Left ventricle myocardium inferior (tissue), 1 donor: ENCODE measurements around the gene PACS1. TPM values are rescaled to one million over a fixed set of nuclear protein-coding genes. Genes with fewer than 3 reads are reported as not detected.
"Not testable (repeated sequence)": the region's sequence is repeated elsewhere in the genome, so short reads cannot be mapped to it uniquely, and the experiment has no call there.

Experiments
- DNase-seq: peaks from one replicate; pipeline ENCODE4 v3.0.0-alpha.2; 2020
- H3K27ac ChIP-seq: fragments of 200-600 bp; replicated peaks from 2 replicates; pipeline ENCODE4 v1.8.0; 2021
- H3K27me3 ChIP-seq: fragments of 200-600 bp; 2 replicates; pipeline ENCODE4 v1.8.0; 2021; ENCODE audit warnings: low read depth
- H3K36me3 ChIP-seq: fragments of 200-600 bp; 2 replicates; pipeline ENCODE4 v1.8.0; 2021
- H3K4me1 ChIP-seq: fragments of 200-600 bp; 2 replicates; pipeline ENCODE4 v1.8.0; 2021
- H3K4me3 ChIP-seq: fragments of 200-600 bp; 2 replicates; pipeline ENCODE4 v1.8.0; 2021; ENCODE audit warnings: mild to moderate bottlenecking, moderate library complexity
- H3K9me3 ChIP-seq: fragments of 200-600 bp; replicated peaks from 2 replicates; pipeline ENCODE4 v1.8.0; 2021
- CTCF ChIP-seq: fragments of 200-600 bp; IDR thresholded peaks from 2 replicates; pipeline ENCODE4 v1.8.0; 2021; ENCODE audit warnings: antibody characterized with exemption, mild to moderate bottlenecking, borderline replicate concordance
- intact Hi-C: fragments of 100-400 bp; cut with micrococcal nuclease; formaldehyde crosslinking; loops from one replicate; pipeline ENCODE4 v1.11.0; 2022
- total RNA-seq: library from RNA; stranded (reverse); fragmentation: NEBNext Ultra II Directional; extraction: Animal tissue kit (Norgen Biotek cat#: 25700); gene quantifications from one replicate; pipeline ENCODE4 v1.2.1, GENCODE V29; 2021
- donor health status: DM: no; HTN: yes; CAD: no; lungs with severe emphysema.

The PACS1 gene
- total RNA-seq, 1 donor from 2014 or later = 54.9 TPM

DNA sequence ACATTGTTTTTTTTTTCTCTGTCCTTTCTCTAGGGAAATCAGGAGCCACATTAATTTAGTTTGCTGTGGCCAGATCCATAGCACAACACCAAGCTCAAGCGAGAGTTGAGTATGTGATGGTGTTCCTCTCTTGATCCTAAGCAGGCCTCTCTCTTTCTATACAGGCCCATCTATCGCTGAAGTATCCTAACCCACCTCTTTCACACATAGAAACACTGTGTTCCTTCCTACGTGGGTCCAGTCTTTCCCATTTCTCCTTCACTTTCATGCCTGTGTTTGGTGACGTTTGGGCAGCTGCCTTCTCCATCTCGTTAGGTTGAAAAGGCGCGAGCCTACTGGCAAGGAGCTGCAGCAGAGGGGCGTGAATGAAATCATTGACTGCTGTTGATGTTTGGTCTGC is 2.4 kb downstream of the PACS1 start:
- no peaks in the 10 kb centered on the region for H3K9me3 ChIP-seq
- no peak for TF ChIP-seq CTCF
- no peak overlapping the region for H3K4me3 ChIP-seq
- no peak for DNase-seq
- intact Hi-C loops = no loop called here
- peaks cover 56% of the 10 kb centered on the region for H3K4me1 ChIP-seq
- peak overlapping the region; percentile 94 for H3K27ac ChIP-seq
- no peaks in the 10 kb centered on the region for H3K27me3 ChIP-seq
- peaks cover 34% of the 10 kb centered on the region for H3K36me3 ChIP-seq

- no peak for TF ChIP-seq CTCF
- peaks cover 45% of the 10 kb centered on the region for H3K4me1 ChIP-seq
- DNase-seq = no peak
- intact Hi-C loops = no loop called here
- H3K27ac ChIP-seq = no peak overlapping the region
- H3K27me3 ChIP-seq = no peaks in the 10 kb centered on the region
- peaks cover 23% of the 10 kb centered on the region for H3K36me3 ChIP-seq
- no peaks in the 10 kb centered on the region for H3K9me3 ChIP-seq
- H3K4me3 ChIP-seq = no peak overlapping the region
These were observed 3.6 kb downstream of the PACS1 start for GRCh38 chr11:66073669-66074068.

- H3K27me3 ChIP-seq = no peaks in the 10 kb centered on the region
- TF ChIP-seq CTCF = no peak
- H3K4me1 ChIP-seq = peaks cover 41% of the 10 kb centered on the region
- H3K36me3 ChIP-seq = peaks cover 26% of the 10 kb centered on the region
- no peak overlapping the region for H3K4me3 ChIP-seq
- no peak for DNase-seq
- H3K9me3 ChIP-seq = no peaks in the 10 kb centered on the region
- intact Hi-C loops = no loop called here
- no peak overlapping the region for H3K27ac ChIP-seq
These were observed 5.2 kb downstream of the PACS1 start for GRCh38 chr11:66075273-66075672.

GRCh38 chr11:66076561-66076960 is 6.5 kb downstream of the PACS1 start:
- Histone ChIP-seq H3K9me3 (no peaks in the 10 kb centered on the region), H3K4me1 (peaks cover 41% of the 10 kb centered on the region), H3K27ac (peak overlapping the region; percentile 42), H3K27me3 (no peaks in the 10 kb centered on the region), H3K4me3 (no peak overlapping the region), H3K36me3 (peaks cover 26% of the 10 kb centered on the region)
- no peak for TF ChIP-seq CTCF
- DNase-seq = no peak
- intact Hi-C loops = no loop called here

DNA sequence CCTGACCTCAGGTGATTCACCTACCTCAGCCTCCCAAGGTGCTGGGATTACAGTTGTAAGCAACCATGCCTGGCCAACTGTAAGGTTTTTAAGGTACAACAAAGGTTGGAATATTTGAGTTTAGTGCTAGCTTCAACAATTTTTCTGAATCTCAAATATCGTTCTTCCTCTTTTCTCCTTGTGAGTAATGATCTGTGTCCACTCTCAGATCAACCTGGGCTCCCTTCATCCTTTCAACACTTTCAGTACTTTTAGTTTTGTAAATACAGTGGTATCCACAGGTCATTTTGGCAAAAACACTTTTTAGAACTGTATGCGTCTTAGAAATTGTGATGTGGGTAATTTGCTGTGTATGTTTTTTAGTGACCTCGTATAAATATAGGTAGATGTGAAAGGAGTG is 7.9 kb downstream of the PACS1 start:
- Histone ChIP-seq H3K4me1 (peaks cover 48% of the 10 kb centered on the region), H3K27ac (no peak overlapping the region), H3K4me3 (no peak overlapping the region), H3K27me3 (no peaks in the 10 kb centered on the region), H3K36me3 (peaks cover 21% of the 10 kb centered on the region), H3K9me3 (no peaks in the 10 kb centered on the region)
- intact Hi-C loops = no loop called here
- TF ChIP-seq CTCF = no peak
- DNase-seq = no peak

- H3K27ac ChIP-seq, H3K27me3 ChIP-seq, intact Hi-C loops, DNase-seq, H3K9me3 ChIP-seq, H3K4me3 ChIP-seq: not testable (repeated sequence)
- peaks cover 18% of the 10 kb centered on the region for H3K36me3 ChIP-seq
- H3K4me1 ChIP-seq = peaks cover 58% of the 10 kb centered on the region
These were observed 8.9 kb downstream of the PACS1 start for GRCh38 chr11:66078949-66079348.
